Transverse colon (tissue), 4 donors: ENCODE measurements around the gene MBD5. TPM values are rescaled to one million over a fixed set of nuclear protein-coding genes. Genes with fewer than 3 reads are reported as not detected.

Experiments used
- DNase-seq: peaks from one replicate; pipeline ENCODE4 v3.0.0-alpha.2; 2019
- H3K27ac ChIP-seq, 4 donors: fragments of 200-600 bp; sonication (generic); 2 replicates each; pipeline ENCODE4 v1.5.1; 2016 to 2018; ENCODE audit warnings: inconsistent platforms in 4 of 4
- H3K27me3 ChIP-seq: fragments of 200-600 bp; sonication (generic); 2 replicates; pipeline ENCODE4 v1.5.1; 2017; ENCODE audit warnings: inconsistent platforms
- H3K36me3 ChIP-seq, 4 donors: fragments of 200-600 bp; sonication (generic); 2 replicates each; pipeline ENCODE4 v1.5.1; 2017 to 2019; ENCODE audit warnings: inconsistent platforms in 4 of 4
- H3K4me1 ChIP-seq, 4 donors: fragments of 200-600 bp; sonication (generic); 2 replicates each; pipeline ENCODE4 v1.5.1; 2017 to 2020; ENCODE audit warnings: inconsistent platforms in 4 of 4
- H3K4me3 ChIP-seq, 4 donors: fragments of 200-600 bp; sonication (generic); 1 replicate in 1 of 4; 2 replicates in 3 of 4; pipeline versions ENCODE4 v1.5.1 to v1.6.1; 2017 to 2019; ENCODE audit warnings: inconsistent platforms in 4 of 4
- H3K9me3 ChIP-seq, 2 donors: fragments of 200-600 bp; sonication (generic); 2 replicates each; pipeline ENCODE4 v1.5.1; 2017 to 2019; ENCODE audit warnings: inconsistent platforms in 2 of 2
- EP300 ChIP-seq: sonication (generic); formaldehyde crosslinking; IDR thresholded peaks from one replicate; pipeline ENCODE4 v1.6.1; 2017; ENCODE audit warnings: antibody characterized with exemption, low read depth
- POLR2A ChIP-seq: fragments of 450-650 bp; IDR thresholded peaks from one replicate; pipeline ENCODE4 v1.6.1; 2016; ENCODE audit warnings: antibody characterized with exemption, mild to moderate bottlenecking, moderate library complexity
- POLR2AphosphoS5 ChIP-seq, 3 donors: sonication (generic); formaldehyde crosslinking; IDR thresholded peaks; one replicate each; pipeline ENCODE4 v1.6.1; 2016; ENCODE audit warnings: antibody characterized with exemption in 3 of 3
- WGBS, 2 donors: methylation state at CpG; one replicate each; pipeline ENCODE4 v1.1.5; 2018; ENCODE audit warnings: low coverage in 1 of 2; 5-methylcytosine and 5-hydroxymethylcytosine counted together
- in situ Hi-C, 4 donors: fragments of 200-750 bp; cut with MboI; loops; one replicate each; pipeline versions ENCODE4 v1.15.0 to v1.15.1; 2017; ENCODE audit warnings: low sequenced_read_pairs in 3 of 4, low pct_ligation_motif_present in 1 of 4, low pct_unique_long_range_greater_than_20kb in 1 of 4
- intact Hi-C: fragments of 100-400 bp; cut with DNase I; formaldehyde crosslinking; loops from one replicate; pipeline ENCODE4 v1.15.1; 2023; ENCODE audit warnings: low total_unique reads
- total RNA-seq, 4 donors: library from RNA; depleted of rRNA; stranded (reverse); fragments of >200 nt; gene quantifications; one replicate each; pipeline ENCODE4 v1.1.0, GENCODE V29; 2016
- TF ChIP-seq, protein P1 (sequence below), 5 experiments: fragments of 200-600 bp in 3 of 5; fragments of 450-650 bp in 2 of 5; sonication (generic) in 3 of 5; IDR thresholded peaks; 1 replicate in 2 of 5; 2 replicates in 3 of 5; pipeline ENCODE4 v1.5.1; 2016 to 2017; ENCODE audit warnings: antibody characterized with exemption in 5 of 5, inconsistent platforms in 3 of 5, mild to moderate bottlenecking in 2 of 5, moderate library complexity in 1 of 5

Gene MBD5
- total RNA-seq, 4 donors from 2014 or later = 29.9 to 67.3 (median 52.6) TPM

- Histone ChIP-seq H3K27ac (no peak overlapping the region), H3K4me1 (no peaks in the 10 kb centered on the region), H3K36me3 (no peaks in the 10 kb centered on the region), H3K4me3 (no peak overlapping the region), H3K27me3 (no peaks in the 10 kb centered on the region), H3K9me3 (no peaks in the 10 kb centered on the region)
- in situ Hi-C loops (no loop called here), intact Hi-C loops (no loop called here)
- no peak for TF ChIP-seq POLR2A
- no peak for TF ChIP-seq EP300
- no peak for TF ChIP-seq POLR2AphosphoS5 (IDR thresholded peaks at IDR 0.05)
- TF ChIP-seq, protein P1, sequence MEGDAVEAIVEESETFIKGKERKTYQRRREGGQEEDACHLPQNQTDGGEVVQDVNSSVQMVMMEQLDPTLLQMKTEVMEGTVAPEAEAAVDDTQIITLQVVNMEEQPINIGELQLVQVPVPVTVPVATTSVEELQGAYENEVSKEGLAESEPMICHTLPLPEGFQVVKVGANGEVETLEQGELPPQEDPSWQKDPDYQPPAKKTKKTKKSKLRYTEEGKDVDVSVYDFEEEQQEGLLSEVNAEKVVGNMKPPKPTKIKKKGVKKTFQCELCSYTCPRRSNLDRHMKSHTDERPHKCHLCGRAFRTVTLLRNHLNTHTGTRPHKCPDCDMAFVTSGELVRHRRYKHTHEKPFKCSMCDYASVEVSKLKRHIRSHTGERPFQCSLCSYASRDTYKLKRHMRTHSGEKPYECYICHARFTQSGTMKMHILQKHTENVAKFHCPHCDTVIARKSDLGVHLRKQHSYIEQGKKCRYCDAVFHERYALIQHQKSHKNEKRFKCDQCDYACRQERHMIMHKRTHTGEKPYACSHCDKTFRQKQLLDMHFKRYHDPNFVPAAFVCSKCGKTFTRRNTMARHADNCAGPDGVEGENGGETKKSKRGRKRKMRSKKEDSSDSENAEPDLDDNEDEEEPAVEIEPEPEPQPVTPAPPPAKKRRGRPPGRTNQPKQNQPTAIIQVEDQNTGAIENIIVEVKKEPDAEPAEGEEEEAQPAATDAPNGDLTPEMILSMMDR (IDR thresholded peaks at IDR 0.05) = no peak
- DNase-seq = no peak
- 88 to 89% methylated on average over 2 of the region's 2 CpGs for WGBS, 2 donors
These were observed 504.2 kb downstream of the MBD5 start for GRCh38 chr2:148525130-148525529.

GRCh38 chr2:148526509-148527346 lies 505.8 kb downstream of the MBD5 start:
- no peaks in the 10 kb centered on the region for H3K9me3 ChIP-seq
- TF ChIP-seq, protein P1 (IDR thresholded peaks at IDR 0.05) = no peak
- TF ChIP-seq EP300 (no peak), POLR2A (no peak), POLR2AphosphoS5 (IDR thresholded peaks at IDR 0.05) (no peak)
- H3K27me3 ChIP-seq = no peaks in the 10 kb centered on the region
- no peak for DNase-seq
- H3K4me1 ChIP-seq = no peaks in the 10 kb centered on the region
- no peaks in the 10 kb centered on the region for H3K36me3 ChIP-seq
- intact Hi-C loops = no loop called here
- H3K27ac ChIP-seq = no peak overlapping the region
- no peak overlapping the region for H3K4me3 ChIP-seq
- 74 to 100% methylated on average over 1 to 9 of the region's 9 CpGs for WGBS, 2 donors
- in situ Hi-C loops = no loop called here

DNA sequence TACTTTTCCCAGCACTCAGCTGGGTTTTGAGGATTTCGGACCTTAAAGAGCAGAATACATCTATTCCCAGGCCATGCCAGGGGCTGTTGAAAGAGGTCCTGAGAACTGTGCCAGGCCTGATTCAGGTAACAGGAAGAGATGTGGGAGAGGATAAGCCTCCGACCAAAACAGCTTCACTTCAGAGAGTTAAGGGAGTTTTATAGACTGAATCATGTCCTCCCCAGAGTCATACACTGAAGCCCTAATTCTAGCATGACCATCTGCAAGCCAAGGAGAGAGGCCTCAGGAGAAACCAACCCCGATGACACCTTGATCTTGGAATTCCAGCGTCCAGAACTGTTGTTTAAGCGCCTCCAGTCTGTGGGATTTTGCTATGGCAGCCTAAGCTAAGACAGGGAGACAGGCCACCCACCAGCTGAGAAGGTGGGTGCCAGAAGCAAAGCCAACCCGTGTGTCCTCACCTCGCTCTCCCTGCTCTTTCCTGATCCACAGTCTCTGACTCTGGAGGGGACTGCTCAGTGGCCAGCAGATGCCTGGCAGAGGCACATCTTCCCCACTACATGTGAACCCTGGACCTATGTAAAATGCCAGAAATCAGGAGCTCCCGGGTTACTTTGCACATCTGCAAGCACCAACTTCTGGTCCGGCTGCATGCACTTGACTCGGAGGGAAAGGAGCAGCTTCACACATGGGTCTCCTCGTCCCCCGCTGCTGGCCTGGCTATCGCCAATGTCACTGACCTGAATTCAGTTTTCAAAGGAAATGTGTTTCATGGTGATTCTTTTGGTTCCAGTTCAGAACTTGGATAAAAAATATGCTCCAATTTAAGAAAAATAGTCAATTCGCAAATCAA lies 506.8 kb downstream of the MBD5 start:
- intact Hi-C loops = no loop called here

More for the DNA sequence above, 506.8 kb downstream of the MBD5 start:
- H3K4me3 ChIP-seq = no peak overlapping the region
- no peak for DNase-seq
- 87% methylated on average over 8 to 14 of the region's 14 CpGs for WGBS, 2 donors
- no peaks in the 10 kb centered on the region for H3K9me3 ChIP-seq
- no peaks in the 10 kb centered on the region for H3K4me1 ChIP-seq
- H3K27me3 ChIP-seq = no peaks in the 10 kb centered on the region
- H3K36me3 ChIP-seq = no peaks in the 10 kb centered on the region
- in situ Hi-C loops = no loop called here
- TF ChIP-seq EP300 (no peak), POLR2A (no peak), POLR2AphosphoS5 (IDR thresholded peaks at IDR 0.05) (no peak)
- TF ChIP-seq, protein P1 (IDR thresholded peaks at IDR 0.05) = no peak
- no peak overlapping the region for H3K27ac ChIP-seq
